Gastroesophageal sphincter (tissue), 3 donors: ENCODE data around the gene MLST8.

Experiments
- EP300 ChIP-seq: sonication (generic); formaldehyde crosslinking; IDR thresholded peaks from one replicate; pipeline ENCODE4 v1.6.1; 2017; ENCODE audit warnings: antibody characterized with exemption, mild to moderate bottlenecking
- POLR2A ChIP-seq, 2 donors: fragments of 450-650 bp; IDR thresholded peaks; one replicate each; pipeline ENCODE4 v1.6.1; 2017; ENCODE audit warnings: antibody characterized with exemption in 2 of 2, mild to moderate bottlenecking in 2 of 2, moderate library complexity in 1 of 2
- POLR2AphosphoS5 ChIP-seq: sonication (generic); formaldehyde crosslinking; IDR thresholded peaks from one replicate; pipeline ENCODE4 v1.6.1; 2017; ENCODE audit warnings: antibody characterized with exemption
- TF ChIP-seq, protein P1 (sequence below), 4 experiments: fragments of 200-600 bp in 2 of 4; fragments of 450-650 bp in 2 of 4; sonication (generic) in 1 of 4; IDR thresholded peaks; one replicate each; pipeline ENCODE4 v1.5.1; 2017 to 2019; ENCODE audit warnings: antibody characterized with exemption in 4 of 4, mild to moderate bottlenecking in 2 of 4, moderate library complexity in 2 of 4

DNA sequence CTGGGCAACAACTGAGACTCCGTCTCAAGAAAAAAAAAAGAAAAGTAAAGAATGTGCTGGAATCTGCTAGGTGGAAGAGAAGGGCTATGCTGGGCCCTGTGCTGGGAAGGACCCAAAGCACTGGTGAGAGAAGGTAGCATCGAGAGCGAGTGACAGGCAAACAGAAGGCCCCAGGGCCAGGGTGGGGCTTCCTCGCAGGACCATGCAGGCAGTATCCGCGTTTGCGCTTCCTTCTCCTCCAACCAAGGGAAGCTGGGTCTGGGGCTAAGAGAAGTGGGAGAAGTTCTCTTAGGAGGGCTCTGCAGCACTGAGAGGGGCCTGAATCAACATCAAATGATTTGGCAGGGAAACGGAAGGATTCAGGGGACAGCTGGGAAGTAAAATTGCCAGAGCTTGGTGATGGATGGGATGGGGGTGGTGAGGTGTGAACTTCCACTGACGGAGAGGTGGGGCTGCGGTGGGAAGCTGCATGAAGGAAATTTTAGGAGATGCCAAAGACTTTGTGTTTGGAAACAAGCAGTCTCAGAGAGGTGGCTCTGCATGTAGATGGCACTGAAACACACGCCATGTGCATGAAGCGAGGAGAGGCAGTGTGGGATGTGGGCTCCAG, 51.4 kb downstream of the MLST8 start:
- TF ChIP-seq EP300 (no peak), POLR2AphosphoS5 (no peak), POLR2A (IDR thresholded peaks at IDR 0.05) (no peak)
- TF ChIP-seq, protein P1, sequence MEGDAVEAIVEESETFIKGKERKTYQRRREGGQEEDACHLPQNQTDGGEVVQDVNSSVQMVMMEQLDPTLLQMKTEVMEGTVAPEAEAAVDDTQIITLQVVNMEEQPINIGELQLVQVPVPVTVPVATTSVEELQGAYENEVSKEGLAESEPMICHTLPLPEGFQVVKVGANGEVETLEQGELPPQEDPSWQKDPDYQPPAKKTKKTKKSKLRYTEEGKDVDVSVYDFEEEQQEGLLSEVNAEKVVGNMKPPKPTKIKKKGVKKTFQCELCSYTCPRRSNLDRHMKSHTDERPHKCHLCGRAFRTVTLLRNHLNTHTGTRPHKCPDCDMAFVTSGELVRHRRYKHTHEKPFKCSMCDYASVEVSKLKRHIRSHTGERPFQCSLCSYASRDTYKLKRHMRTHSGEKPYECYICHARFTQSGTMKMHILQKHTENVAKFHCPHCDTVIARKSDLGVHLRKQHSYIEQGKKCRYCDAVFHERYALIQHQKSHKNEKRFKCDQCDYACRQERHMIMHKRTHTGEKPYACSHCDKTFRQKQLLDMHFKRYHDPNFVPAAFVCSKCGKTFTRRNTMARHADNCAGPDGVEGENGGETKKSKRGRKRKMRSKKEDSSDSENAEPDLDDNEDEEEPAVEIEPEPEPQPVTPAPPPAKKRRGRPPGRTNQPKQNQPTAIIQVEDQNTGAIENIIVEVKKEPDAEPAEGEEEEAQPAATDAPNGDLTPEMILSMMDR (IDR thresholded peaks at IDR 0.05), result no peak
